HG02852 (cell line): Measurements from ENCODE around the gene PLS3.

Source experiments
- ATAC-seq: cut with Tn5 transposase; IDR thresholded peaks from one replicate; pipeline ENCODE4 v1.9.1; 2021; ENCODE audit warnings: mild to moderate bottlenecking, moderate library complexity; ENCODE audit not compliant: unreplicated experiment

The PLS3 gene

GRCh38 chrX:115689931-115690330, 129.0 kb downstream of the PLS3 start:
- no peak for ATAC-seq

GRCh38 chrX:115690511-115691216, 129.7 kb downstream of the PLS3 start:
- peak; percentile 95 for ATAC-seq

GRCh38 chrX:115693476-115693875, 132.5 kb downstream of the PLS3 start:
- ATAC-seq: no peak

GRCh38 chrX:115694028-115694427, 133.1 kb downstream of the PLS3 start:
- no peak for ATAC-seq

GRCh38 chrX:115696039-115696438, 135.1 kb downstream of the PLS3 start:
- no peak for ATAC-seq

- ATAC-seq: no peak
Observed at GRCh38 chrX:115696939-115697338, 136.0 kb downstream of the PLS3 start.

GRCh38 chrX:115697806-115698205, 136.8 kb downstream of the PLS3 start:
- no peak for ATAC-seq
